Prostate gland (tissue), 2 donors: Measurements from ENCODE around the gene SMIM35.

ENCODE experiments used
- POLR2A ChIP-seq: fragments of 450-650 bp; IDR thresholded peaks from one replicate; pipeline ENCODE4 v1.6.1; 2016; ENCODE audit warnings: antibody characterized with exemption, mild to moderate bottlenecking
- POLR2AphosphoS5 ChIP-seq: sonication (generic); formaldehyde crosslinking; IDR thresholded peaks from one replicate; pipeline ENCODE4 v1.6.1; 2017; ENCODE audit warnings: antibody characterized with exemption
- TF ChIP-seq, protein P1 (sequence below), 4 experiments: fragments of 200-600 bp in 2 of 4; fragments of 450-650 bp in 2 of 4; sonication (generic) in 2 of 4; IDR thresholded peaks; 1 replicate in 3 of 4; 2 replicates in 1 of 4; pipeline ENCODE4 v1.5.1; 2016 to 2019; ENCODE audit warnings: antibody characterized with exemption in 4 of 4, mild to moderate bottlenecking in 2 of 4, moderate library complexity in 2 of 4

GRCh38 chr11:118017111-118017510 is 69.7 kb downstream of the SMIM35 start:
- TF ChIP-seq, protein P1, sequence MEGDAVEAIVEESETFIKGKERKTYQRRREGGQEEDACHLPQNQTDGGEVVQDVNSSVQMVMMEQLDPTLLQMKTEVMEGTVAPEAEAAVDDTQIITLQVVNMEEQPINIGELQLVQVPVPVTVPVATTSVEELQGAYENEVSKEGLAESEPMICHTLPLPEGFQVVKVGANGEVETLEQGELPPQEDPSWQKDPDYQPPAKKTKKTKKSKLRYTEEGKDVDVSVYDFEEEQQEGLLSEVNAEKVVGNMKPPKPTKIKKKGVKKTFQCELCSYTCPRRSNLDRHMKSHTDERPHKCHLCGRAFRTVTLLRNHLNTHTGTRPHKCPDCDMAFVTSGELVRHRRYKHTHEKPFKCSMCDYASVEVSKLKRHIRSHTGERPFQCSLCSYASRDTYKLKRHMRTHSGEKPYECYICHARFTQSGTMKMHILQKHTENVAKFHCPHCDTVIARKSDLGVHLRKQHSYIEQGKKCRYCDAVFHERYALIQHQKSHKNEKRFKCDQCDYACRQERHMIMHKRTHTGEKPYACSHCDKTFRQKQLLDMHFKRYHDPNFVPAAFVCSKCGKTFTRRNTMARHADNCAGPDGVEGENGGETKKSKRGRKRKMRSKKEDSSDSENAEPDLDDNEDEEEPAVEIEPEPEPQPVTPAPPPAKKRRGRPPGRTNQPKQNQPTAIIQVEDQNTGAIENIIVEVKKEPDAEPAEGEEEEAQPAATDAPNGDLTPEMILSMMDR (IDR thresholded peaks at IDR 0.05) = no peak
- TF ChIP-seq POLR2A (no peak), POLR2AphosphoS5 (no peak)
